OCI-LY1 (cell line): ENCODE data around the gene ASB10.

Source experiments
- CTCF ChIP-seq: fragments of 200-600 bp; sonication (generic), shearing (Covaris generic); IDR thresholded peaks from 2 replicates; pipeline ENCODE4 v1.5.1; 2017; ENCODE audit warnings: mild to moderate bottlenecking, antibody characterized with exemption, low read length, moderate library complexity, mixed read lengths
- EZH2 ChIP-seq: fragments of 200-600 bp; sonication (generic), shearing (Covaris generic); IDR thresholded peaks from 2 replicates; pipeline ENCODE4 v1.8.0; 2017; ENCODE audit warnings: borderline replicate concordance, mixed run types, mild to moderate bottlenecking, antibody characterized with exemption, low read length, moderate library complexity, mixed read lengths

GRCh38 chr7:151131592-151132293 is 55.3 kb downstream of the ASB10 start:
- TF ChIP-seq CTCF, result no peak
- no peak for TF ChIP-seq EZH2
